PC-9 (cell line): ENCODE results near the gene BMP4. TPM values are rescaled to one million over a fixed set of nuclear protein-coding genes. Genes with fewer than 3 reads are reported as not detected.
A peak's percentile ranks its signal among the peaks of the same experiment; 100 is the strongest.

ENCODE experiments used
- BruUV-seq: library from RNA; stranded (reverse); fragments of 400-500 nt; replicated peaks from 2 replicates; lab custom pipeline; 2021; lab: Mats Ljungman, UMichigan
- CTCF ChIA-PET: fragments of 300-600 bp; sonication (Branson Sonifier 250); formaldehyde crosslinking; loops from one replicate; lab custom pipeline; 2022; ENCODE audit warnings: antibody characterized with exemption; lab: Charles Lee
- POLR2A ChIA-PET: fragments of 300-600 bp; sonication (Branson Sonifier 250); formaldehyde crosslinking; loops from one replicate; lab custom pipeline; 2022; ENCODE audit warnings: antibody characterized with exemption; ENCODE audit not compliant: unreplicated experiment; lab: Charles Lee
- DNase-seq, 2 experiments: peaks; one replicate each; pipeline versions ENCODE4 v3.0.0 to v3.0.0-alpha.2; 2015 to 2022; ENCODE audit warnings: mixed read lengths in 1 of 2
- H2AFZ ChIP-seq: fragments of 200-600 bp; sonication (generic); 2 replicates; pipeline ENCODE4 v1.8.1; 2017; ENCODE audit warnings: antibody characterized with exemption
- H3F3A ChIP-seq: fragments of 200-600 bp; sonication (generic); 2 replicates; pipeline ENCODE4 v1.8.1; 2017; ENCODE audit warnings: antibody characterized with exemption, mild to moderate bottlenecking, low read depth; ENCODE audit not compliant: insufficient read depth
- H3K27ac ChIP-seq: fragments of 200-600 bp; sonication (generic); 2 replicates; pipeline ENCODE4 v1.6.1; 2016; ENCODE audit warnings: mixed run types
- H3K27me3 ChIP-seq: fragments of 200-600 bp; sonication (generic); 2 replicates; pipeline ENCODE4 v1.6.1; 2016; ENCODE audit warnings: low read depth, mixed run types; ENCODE audit not compliant: insufficient read depth
- H3K36me3 ChIP-seq: fragments of 200-600 bp; sonication (generic); 2 replicates; pipeline ENCODE4 v1.6.1; 2016; ENCODE audit warnings: low read depth, mixed run types
- H3K4me1 ChIP-seq: fragments of 200-600 bp; sonication (generic); replicated peaks from 2 replicates; pipeline ENCODE4 v1.6.1; 2016; ENCODE audit warnings: mixed run types; ENCODE audit not compliant: insufficient read depth
- H3K4me2 ChIP-seq: fragments of 200-600 bp; sonication (generic); 2 replicates; pipeline ENCODE4 v1.6.1; 2017; ENCODE audit warnings: mixed run types
- H3K4me3 ChIP-seq: fragments of 200-600 bp; sonication (generic); 2 replicates; pipeline ENCODE4 v1.6.1; 2016; ENCODE audit warnings: mixed run types
- H3K79me2 ChIP-seq: fragments of 200-600 bp; sonication (generic); 2 replicates; pipeline ENCODE4 v1.6.1; 2017; ENCODE audit warnings: low read depth, mixed run types
- H3K9me2 ChIP-seq: fragments of 200-600 bp; sonication (generic); 2 replicates; pipeline ENCODE4 v1.8.1; 2017; ENCODE audit warnings: mild to moderate bottlenecking; ENCODE audit not compliant: insufficient read depth
- H3K9me3 ChIP-seq: fragments of 200-600 bp; sonication (generic); 2 replicates; pipeline ENCODE4 v1.8.1; 2016; ENCODE audit warnings: low read depth; ENCODE audit not compliant: insufficient read depth
- H4K20me1 ChIP-seq: fragments of 200-600 bp; sonication (generic); 2 replicates; pipeline ENCODE4 v1.8.1; 2017; ENCODE audit not compliant: insufficient read depth
- EZH2 ChIP-seq: fragments of 200-600 bp; sonication (generic); IDR thresholded peaks from 2 replicates; pipeline ENCODE4 v1.8.0; 2017; ENCODE audit warnings: antibody characterized with exemption, low read depth
- intact Hi-C: fragments of 100-400 bp; cut with micrococcal nuclease; formaldehyde crosslinking; loops from one replicate; pipeline ENCODE4 v1.10.0; 2022; ENCODE audit not compliant: unreplicated experiment
- total RNA-seq: library from RNA; stranded (reverse); gene quantifications from 2 replicates; pipeline ENCODE4 v1.2.3, GENCODE V29; 2021
- TF ChIP-seq, protein P1 (sequence below): fragments of 200-600 bp; sonication (generic); conservative IDR thresholded peaks from 2 replicates; pipeline ENCODE4 v1.6.1; 2017; ENCODE audit warnings: mixed run types, antibody characterized with exemption, mild to moderate bottlenecking, moderate library complexity

The BMP4 gene
- total RNA-seq, 1 experiment from 2014 or later: 63.5 TPM

GRCh38 chr14:54001189-54001878 is 44.7 kb upstream of the BMP4 start:
- H2AFZ ChIP-seq: no peak overlapping the region
- intact Hi-C loops: no loop called here
- H3K36me3 ChIP-seq: no peaks in the 10 kb centered on the region
- ChIA-PET CTCF (no interaction called here), POLR2A (no interaction called here)
- no peaks in the 10 kb centered on the region for H3K79me2 ChIP-seq
- no peaks in the 10 kb centered on the region for H3K9me3 ChIP-seq
- H4K20me1 ChIP-seq: no peaks in the 10 kb centered on the region
- H3K4me2 ChIP-seq: no peak overlapping the region
- no TSS peak for BruUV-seq
- no peaks in the 10 kb centered on the region for H3K9me2 ChIP-seq
- no peak overlapping the region for H3K4me3 ChIP-seq
- no peak for DNase-seq
- no peaks in the 10 kb centered on the region for H3K27me3 ChIP-seq
- no peaks in the 10 kb centered on the region for H3F3A ChIP-seq
- TF ChIP-seq, protein P1, sequence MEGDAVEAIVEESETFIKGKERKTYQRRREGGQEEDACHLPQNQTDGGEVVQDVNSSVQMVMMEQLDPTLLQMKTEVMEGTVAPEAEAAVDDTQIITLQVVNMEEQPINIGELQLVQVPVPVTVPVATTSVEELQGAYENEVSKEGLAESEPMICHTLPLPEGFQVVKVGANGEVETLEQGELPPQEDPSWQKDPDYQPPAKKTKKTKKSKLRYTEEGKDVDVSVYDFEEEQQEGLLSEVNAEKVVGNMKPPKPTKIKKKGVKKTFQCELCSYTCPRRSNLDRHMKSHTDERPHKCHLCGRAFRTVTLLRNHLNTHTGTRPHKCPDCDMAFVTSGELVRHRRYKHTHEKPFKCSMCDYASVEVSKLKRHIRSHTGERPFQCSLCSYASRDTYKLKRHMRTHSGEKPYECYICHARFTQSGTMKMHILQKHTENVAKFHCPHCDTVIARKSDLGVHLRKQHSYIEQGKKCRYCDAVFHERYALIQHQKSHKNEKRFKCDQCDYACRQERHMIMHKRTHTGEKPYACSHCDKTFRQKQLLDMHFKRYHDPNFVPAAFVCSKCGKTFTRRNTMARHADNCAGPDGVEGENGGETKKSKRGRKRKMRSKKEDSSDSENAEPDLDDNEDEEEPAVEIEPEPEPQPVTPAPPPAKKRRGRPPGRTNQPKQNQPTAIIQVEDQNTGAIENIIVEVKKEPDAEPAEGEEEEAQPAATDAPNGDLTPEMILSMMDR: no peak
- no peak for TF ChIP-seq EZH2
- no peak overlapping the region for H3K27ac ChIP-seq
- H3K4me1 ChIP-seq: no peaks in the 10 kb centered on the region; the same call in 1 of the 2 replicates

DNA sequence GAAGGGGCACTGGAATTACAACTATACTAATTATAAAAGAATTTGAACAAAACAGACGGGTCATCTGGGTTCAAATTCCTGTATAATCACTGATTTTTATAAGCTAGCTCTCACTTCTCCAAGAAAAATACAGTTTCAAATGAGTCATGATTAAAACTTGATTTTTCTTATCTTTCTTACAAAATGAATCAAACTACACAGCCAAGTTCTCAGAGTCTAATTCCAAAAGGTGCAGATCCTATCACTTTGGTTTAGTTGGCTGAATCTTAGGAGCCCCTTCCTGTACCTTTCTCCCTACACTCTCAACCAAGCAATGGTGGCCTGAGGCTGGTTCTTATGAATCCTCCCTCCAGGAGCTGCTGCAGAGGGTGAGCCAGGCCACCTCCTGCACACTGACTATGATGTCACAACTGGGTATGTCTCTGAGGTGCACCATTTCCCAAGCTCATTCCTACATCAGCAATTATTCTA is 43.8 kb upstream of the BMP4 start:
- no peak for TF ChIP-seq EZH2
- TF ChIP-seq, protein P1: no peak
- no peaks in the 10 kb centered on the region for H3F3A ChIP-seq
- no peak overlapping the region for H3K27ac ChIP-seq
- no TSS peak for BruUV-seq
- peak; percentile 8 to 50 for DNase-seq
- POLR2A ChIA-PET: no interaction called here
- no peaks in the 10 kb centered on the region for H3K27me3 ChIP-seq
- no peaks in the 10 kb centered on the region for H3K9me3 ChIP-seq
- H2AFZ ChIP-seq: no peak overlapping the region
- no peaks in the 10 kb centered on the region for H4K20me1 ChIP-seq
- H3K4me3 ChIP-seq: no peak overlapping the region
- H3K4me1 ChIP-seq: no peaks in the 10 kb centered on the region; the same call in 1 of the 2 replicates
- no peaks in the 10 kb centered on the region for H3K79me2 ChIP-seq
- intact Hi-C loops: no loop called here
- CTCF ChIA-PET: interaction anchor here (0.7 kb wide), 1 partner anchor 149 kb away, joined by 4 read pairs; no protein-coding TSS in a partner anchor
- no peaks in the 10 kb centered on the region for H3K9me2 ChIP-seq
- H3K4me2 ChIP-seq: no peak overlapping the region
- H3K36me3 ChIP-seq: no peaks in the 10 kb centered on the region

- intact Hi-C loops: no loop called here
- Histone ChIP-seq H3K36me3 (no peaks in the 10 kb centered on the region), H3K27me3 (no peaks in the 10 kb centered on the region), H3K4me3 (no peak overlapping the region), H3K27ac (no peak overlapping the region), H3K4me2 (no peak overlapping the region), H4K20me1 (no peaks in the 10 kb centered on the region), H3F3A (no peaks in the 10 kb centered on the region), H3K79me2 (no peaks in the 10 kb centered on the region), H3K9me3 (no peaks in the 10 kb centered on the region), H3K9me2 (no peaks in the 10 kb centered on the region), H2AFZ (no peak overlapping the region), H3K4me1 (no peaks in the 10 kb centered on the region; the same call in 1 of the 2 replicates)
- BruUV-seq: no TSS peak
- no peak for DNase-seq
- TF ChIP-seq, protein P1: no peak
- no peak for TF ChIP-seq EZH2
- ChIA-PET CTCF (no interaction called here), POLR2A (interaction anchor here (0.6 kb wide), 1 partner anchor 21 kb away, joined by 5 read pairs; no protein-coding TSS in a partner anchor)
These were observed 42.5 kb upstream of the BMP4 start for GRCh38 chr14:53999061-53999488.
